Measurements from ENCODE around the gene TCF7. TPM values are rescaled to one million over a fixed set of nuclear protein-coding genes. Genes with fewer than 3 reads are reported as not detected.

The TCF7 gene
- total and polyA plus RNA-seq, 2 of the 13 experiments (the other 11 are each of a cell fraction or from before 2014, with no cell fraction given): 6.3 to 6.8 TPM

- no peak for TF ChIP-seq ZNF883 (CRISPR knock-in tag; IDR thresholded peaks at IDR 0.05; ENCODE audit: not compliant biosample characterization)
- TF ChIP-seq, protein P1, sequence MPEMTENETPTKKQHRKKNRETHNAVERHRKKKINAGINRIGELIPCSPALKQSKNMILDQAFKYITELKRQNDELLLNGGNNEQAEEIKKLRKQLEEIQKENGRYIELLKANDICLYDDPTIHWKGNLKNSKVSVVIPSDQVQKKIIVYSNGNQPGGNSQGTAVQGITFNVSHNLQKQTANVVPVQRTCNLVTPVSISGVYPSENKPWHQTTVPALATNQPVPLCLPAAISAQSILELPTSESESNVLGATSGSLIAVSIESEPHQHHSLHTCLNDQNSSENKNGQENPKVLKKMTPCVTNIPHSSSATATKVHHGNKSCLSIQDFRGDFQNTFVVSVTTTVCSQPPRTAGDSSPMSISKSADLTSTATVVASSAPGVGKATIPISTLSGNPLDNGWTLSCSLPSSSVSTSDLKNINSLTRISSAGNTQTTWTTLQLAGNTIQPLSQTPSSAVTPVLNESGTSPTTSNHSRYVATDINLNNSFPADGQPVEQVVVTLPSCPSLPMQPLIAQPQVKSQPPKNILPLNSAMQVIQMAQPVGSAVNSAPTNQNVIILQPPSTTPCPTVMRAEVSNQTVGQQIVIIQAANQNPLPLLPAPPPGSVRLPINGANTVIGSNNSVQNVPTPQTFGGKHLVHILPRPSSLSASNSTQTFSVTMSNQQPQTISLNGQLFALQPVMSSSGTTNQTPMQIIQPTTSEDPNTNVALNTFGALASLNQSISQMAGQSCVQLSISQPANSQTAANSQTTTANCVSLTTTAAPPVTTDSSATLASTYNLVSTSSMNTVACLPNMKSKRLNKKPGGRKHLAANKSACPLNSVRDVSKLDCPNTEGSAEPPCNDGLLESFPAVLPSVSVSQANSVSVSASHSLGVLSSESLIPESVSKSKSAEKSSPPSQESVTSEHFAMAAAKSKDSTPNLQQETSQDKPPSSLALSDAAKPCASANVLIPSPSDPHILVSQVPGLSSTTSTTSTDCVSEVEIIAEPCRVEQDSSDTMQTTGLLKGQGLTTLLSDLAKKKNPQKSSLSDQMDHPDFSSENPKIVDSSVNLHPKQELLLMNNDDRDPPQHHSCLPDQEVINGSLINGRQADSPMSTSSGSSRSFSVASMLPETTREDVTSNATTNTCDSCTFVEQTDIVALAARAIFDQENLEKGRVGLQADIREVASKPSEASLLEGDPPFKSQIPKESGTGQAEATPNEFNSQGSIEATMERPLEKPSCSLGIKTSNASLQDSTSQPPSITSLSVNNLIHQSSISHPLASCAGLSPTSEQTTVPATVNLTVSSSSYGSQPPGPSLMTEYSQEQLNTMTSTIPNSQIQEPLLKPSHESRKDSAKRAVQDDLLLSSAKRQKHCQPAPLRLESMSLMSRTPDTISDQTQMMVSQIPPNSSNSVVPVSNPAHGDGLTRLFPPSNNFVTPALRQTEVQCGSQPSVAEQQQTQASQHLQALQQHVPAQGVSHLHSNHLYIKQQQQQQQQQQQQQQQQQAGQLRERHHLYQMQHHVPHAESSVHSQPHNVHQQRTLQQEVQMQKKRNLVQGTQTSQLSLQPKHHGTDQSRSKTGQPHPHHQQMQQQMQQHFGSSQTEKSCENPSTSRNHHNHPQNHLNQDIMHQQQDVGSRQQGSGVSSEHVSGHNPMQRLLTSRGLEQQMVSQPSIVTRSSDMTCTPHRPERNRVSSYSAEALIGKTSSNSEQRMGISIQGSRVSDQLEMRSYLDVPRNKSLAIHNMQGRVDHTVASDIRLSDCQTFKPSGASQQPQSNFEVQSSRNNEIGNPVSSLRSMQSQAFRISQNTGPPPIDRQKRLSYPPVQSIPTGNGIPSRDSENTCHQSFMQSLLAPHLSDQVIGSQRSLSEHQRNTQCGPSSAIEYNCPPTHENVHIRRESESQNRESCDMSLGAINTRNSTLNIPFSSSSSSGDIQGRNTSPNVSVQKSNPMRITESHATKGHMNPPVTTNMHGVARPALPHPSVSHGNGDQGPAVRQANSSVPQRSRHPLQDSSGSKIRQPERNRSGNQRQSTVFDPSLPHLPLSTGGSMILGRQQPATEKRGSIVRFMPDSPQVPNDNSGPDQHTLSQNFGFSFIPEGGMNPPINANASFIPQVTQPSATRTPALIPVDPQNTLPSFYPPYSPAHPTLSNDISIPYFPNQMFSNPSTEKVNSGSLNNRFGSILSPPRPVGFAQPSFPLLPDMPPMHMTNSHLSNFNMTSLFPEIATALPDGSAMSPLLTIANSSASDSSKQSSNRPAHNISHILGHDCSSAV (CRISPR knock-in tag; IDR thresholded peaks at IDR 0.05; ENCODE audit: borderline replicate concordance): no peak
- no peak for TF ChIP-seq NONO (IDR thresholded peaks at IDR 0.05)
- no peak for TF ChIP-seq NONO (CRISPR knock-in tag; conservative IDR thresholded peaks at IDR 0.05)
- no peak for TF ChIP-seq TBX3 (IDR thresholded peaks at IDR 0.05; ENCODE audit: borderline replicate concordance)
- no peak for TF ChIP-seq HOXA9 (CRISPR knock-in tag; IDR thresholded peaks at IDR 0.05; ENCODE audit: borderline replicate concordance)
- TF ChIP-seq, protein P2, sequence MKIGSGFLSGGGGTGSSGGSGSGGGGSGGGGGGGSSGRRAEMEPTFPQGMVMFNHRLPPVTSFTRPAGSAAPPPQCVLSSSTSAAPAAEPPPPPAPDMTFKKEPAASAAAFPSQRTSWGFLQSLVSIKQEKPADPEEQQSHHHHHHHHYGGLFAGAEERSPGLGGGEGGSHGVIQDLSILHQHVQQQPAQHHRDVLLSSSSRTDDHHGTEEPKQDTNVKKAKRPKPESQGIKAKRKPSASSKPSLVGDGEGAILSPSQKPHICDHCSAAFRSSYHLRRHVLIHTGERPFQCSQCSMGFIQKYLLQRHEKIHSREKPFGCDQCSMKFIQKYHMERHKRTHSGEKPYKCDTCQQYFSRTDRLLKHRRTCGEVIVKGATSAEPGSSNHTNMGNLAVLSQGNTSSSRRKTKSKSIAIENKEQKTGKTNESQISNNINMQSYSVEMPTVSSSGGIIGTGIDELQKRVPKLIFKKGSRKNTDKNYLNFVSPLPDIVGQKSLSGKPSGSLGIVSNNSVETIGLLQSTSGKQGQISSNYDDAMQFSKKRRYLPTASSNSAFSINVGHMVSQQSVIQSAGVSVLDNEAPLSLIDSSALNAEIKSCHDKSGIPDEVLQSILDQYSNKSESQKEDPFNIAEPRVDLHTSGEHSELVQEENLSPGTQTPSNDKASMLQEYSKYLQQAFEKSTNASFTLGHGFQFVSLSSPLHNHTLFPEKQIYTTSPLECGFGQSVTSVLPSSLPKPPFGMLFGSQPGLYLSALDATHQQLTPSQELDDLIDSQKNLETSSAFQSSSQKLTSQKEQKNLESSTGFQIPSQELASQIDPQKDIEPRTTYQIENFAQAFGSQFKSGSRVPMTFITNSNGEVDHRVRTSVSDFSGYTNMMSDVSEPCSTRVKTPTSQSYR (CRISPR knock-in tag; IDR thresholded peaks at IDR 0.05; ENCODE audit: borderline replicate concordance): no peak; the same call in 1 of the 2 replicates
- TF ChIP-seq ZNF607 (CRISPR knock-in tag; IDR thresholded peaks at IDR 0.05; ENCODE audit: borderline replicate concordance): no peak
- no peak for TF ChIP-seq ZBTB8A (CRISPR knock-in tag; IDR thresholded peaks at IDR 0.05; ENCODE audit: borderline replicate concordance, low read depth)
- TF ChIP-seq, protein P3, sequence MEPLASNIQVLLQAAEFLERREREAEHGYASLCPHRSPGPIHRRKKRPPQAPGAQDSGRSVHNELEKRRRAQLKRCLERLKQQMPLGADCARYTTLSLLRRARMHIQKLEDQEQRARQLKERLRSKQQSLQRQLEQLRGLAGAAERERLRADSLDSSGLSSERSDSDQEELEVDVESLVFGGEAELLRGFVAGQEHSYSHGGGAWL (CRISPR knock-in tag; IDR thresholded peaks at IDR 0.05): no peak
- no peak for TF ChIP-seq ZNF879 (CRISPR knock-in tag; IDR thresholded peaks at IDR 0.05)
- no peak for TF ChIP-seq KLF11 (CRISPR knock-in tag; IDR thresholded peaks at IDR 0.05)
- no peak for TF ChIP-seq FLYWCH1 (CRISPR knock-in tag; IDR thresholded peaks at IDR 0.05)
- TF ChIP-seq, protein P4, sequence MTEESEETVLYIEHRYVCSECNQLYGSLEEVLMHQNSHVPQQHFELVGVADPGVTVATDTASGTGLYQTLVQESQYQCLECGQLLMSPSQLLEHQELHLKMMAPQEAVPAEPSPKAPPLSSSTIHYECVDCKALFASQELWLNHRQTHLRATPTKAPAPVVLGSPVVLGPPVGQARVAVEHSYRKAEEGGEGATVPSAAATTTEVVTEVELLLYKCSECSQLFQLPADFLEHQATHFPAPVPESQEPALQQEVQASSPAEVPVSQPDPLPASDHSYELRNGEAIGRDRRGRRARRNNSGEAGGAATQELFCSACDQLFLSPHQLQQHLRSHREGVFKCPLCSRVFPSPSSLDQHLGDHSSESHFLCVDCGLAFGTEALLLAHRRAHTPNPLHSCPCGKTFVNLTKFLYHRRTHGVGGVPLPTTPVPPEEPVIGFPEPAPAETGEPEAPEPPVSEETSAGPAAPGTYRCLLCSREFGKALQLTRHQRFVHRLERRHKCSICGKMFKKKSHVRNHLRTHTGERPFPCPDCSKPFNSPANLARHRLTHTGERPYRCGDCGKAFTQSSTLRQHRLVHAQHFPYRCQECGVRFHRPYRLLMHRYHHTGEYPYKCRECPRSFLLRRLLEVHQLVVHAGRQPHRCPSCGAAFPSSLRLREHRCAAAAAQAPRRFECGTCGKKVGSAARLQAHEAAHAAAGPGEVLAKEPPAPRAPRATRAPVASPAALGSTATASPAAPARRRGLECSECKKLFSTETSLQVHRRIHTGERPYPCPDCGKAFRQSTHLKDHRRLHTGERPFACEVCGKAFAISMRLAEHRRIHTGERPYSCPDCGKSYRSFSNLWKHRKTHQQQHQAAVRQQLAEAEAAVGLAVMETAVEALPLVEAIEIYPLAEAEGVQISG (CRISPR knock-in tag; IDR thresholded peaks at IDR 0.05): no peak
- no peak for TF ChIP-seq NKX3-1 (CRISPR knock-in tag; IDR thresholded peaks at IDR 0.05)
Measured at GRCh38 chr5:134101686-134102439, 12.6 kb upstream of the TCF7 start (continued).

Measured in HepG2 (cell line).